Chondrocyte (in vitro differentiated cells): ENCODE measurements around the gene RBPJL. TPM values are rescaled to one million over a fixed set of nuclear protein-coding genes. Genes with fewer than 3 reads are reported as not detected.

Source experiments
- DNase-seq: peaks from one replicate; pipeline ENCODE4 v3.0.0; 2021; ENCODE audit warnings: mixed read lengths, low spot score
- H3K27ac Mint-ChIP-seq: one replicate; pipeline ENCODE4 v1.8.0; 2021; ENCODE audit warnings: mild to moderate bottlenecking, moderate library complexity, mixed read lengths; ENCODE audit not compliant: unreplicated experiment
- H3K27me3 Mint-ChIP-seq: 2 replicates; pipeline ENCODE4 v1.8.0; 2021; ENCODE audit warnings: low read depth, mixed read lengths
- H3K36me3 Mint-ChIP-seq: 2 replicates; pipeline ENCODE4 v1.8.0; 2021; ENCODE audit warnings: low read depth, mixed read lengths
- H3K4me1 Mint-ChIP-seq: 2 replicates; pipeline ENCODE4 v1.8.0; 2021; ENCODE audit warnings: low read depth, mild to moderate bottlenecking, mixed read lengths
- H3K4me3 Mint-ChIP-seq: one replicate; pipeline ENCODE4 v1.8.0; 2021; ENCODE audit warnings: mild to moderate bottlenecking, moderate library complexity, mixed read lengths; ENCODE audit not compliant: unreplicated experiment
- H3K9me3 Mint-ChIP-seq: 2 replicates; pipeline ENCODE4 v1.8.0; 2021; ENCODE audit warnings: low read depth, mixed read lengths
- total RNA-seq: library from RNA; stranded (reverse); gene quantifications from 3 replicates; pipeline ENCODE4 v1.2.1, GENCODE V29; 2021
- TF ChIP-seq, protein P1 (sequence below): fragments of 200-600 bp; sonication (generic); IDR thresholded peaks from 2 replicates; pipeline ENCODE4 v1.5.0; 2021; ENCODE audit warnings: antibody characterized with exemption, mild to moderate bottlenecking, moderate library complexity

The RBPJL gene
- total RNA-seq, 1 donor from 2014 or later = not detected

DNA sequence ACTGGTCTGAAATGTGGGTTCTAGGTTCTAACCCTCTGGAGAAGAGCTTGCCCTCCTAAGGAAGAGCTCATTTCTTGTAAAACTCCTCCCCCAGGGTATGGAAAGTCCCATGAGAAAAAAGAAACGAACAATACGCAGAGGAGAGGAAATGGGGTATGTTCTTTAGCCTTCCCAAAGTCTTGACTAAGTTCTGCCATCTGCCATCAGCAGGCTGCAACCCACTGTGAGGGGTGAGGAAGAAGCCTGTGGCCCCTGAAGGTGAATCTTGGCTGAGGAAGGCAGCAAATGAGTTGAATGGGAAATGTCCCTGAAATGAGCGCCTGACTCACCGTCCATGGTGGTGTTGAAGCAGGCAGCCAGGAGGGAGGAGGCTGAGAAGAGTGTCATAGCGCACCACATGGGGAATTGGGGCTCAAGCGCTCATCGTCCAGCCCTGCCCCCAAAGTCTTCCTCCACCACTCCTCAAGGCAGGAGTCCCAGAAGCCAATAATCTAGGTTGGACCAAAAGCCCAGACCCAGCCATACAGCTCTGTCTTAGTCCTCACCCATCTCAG is 11.8 kb downstream of the RBPJL start:
- TF ChIP-seq, protein P1, sequence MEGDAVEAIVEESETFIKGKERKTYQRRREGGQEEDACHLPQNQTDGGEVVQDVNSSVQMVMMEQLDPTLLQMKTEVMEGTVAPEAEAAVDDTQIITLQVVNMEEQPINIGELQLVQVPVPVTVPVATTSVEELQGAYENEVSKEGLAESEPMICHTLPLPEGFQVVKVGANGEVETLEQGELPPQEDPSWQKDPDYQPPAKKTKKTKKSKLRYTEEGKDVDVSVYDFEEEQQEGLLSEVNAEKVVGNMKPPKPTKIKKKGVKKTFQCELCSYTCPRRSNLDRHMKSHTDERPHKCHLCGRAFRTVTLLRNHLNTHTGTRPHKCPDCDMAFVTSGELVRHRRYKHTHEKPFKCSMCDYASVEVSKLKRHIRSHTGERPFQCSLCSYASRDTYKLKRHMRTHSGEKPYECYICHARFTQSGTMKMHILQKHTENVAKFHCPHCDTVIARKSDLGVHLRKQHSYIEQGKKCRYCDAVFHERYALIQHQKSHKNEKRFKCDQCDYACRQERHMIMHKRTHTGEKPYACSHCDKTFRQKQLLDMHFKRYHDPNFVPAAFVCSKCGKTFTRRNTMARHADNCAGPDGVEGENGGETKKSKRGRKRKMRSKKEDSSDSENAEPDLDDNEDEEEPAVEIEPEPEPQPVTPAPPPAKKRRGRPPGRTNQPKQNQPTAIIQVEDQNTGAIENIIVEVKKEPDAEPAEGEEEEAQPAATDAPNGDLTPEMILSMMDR = no peak
- Mint-ChIP-seq H3K4me1 (peaks cover 4% of the 10 kb centered on the region), H3K27me3 (no peaks in the 10 kb centered on the region), H3K36me3 (no peaks in the 10 kb centered on the region), H3K4me3 (no peak overlapping the region), H3K9me3 (no peaks in the 10 kb centered on the region), H3K27ac (no peak overlapping the region)
- no peak for DNase-seq

DNA sequence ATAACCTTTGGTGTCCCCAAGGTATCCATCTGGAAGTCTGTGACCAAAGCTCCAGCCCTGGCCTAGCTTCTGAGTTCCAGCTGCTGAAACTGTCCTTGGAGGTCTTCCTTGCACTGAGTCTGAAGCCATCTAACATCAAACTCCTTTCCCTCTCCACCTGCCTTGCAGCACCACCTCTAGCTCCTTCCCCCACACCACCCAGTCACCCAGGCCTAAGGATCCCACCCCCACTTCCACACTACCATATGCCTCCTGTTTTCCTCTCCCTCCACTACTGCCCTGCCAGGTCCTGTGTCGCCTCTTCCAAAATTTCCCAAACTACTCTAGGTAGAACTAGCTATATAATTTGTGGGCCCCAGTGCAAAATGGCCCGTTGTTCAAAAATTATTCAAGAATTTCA is 12.3 kb downstream of the RBPJL start:
- Mint-ChIP-seq H3K9me3 (no peaks in the 10 kb centered on the region), H3K36me3 (no peaks in the 10 kb centered on the region), H3K27ac (peak overlapping the region; percentile 73), H3K27me3 (no peaks in the 10 kb centered on the region), H3K4me3 (no peak overlapping the region), H3K4me1 (peaks cover 4% of the 10 kb centered on the region)
- TF ChIP-seq, protein P1 = no peak
- DNase-seq = no peak

DNA sequence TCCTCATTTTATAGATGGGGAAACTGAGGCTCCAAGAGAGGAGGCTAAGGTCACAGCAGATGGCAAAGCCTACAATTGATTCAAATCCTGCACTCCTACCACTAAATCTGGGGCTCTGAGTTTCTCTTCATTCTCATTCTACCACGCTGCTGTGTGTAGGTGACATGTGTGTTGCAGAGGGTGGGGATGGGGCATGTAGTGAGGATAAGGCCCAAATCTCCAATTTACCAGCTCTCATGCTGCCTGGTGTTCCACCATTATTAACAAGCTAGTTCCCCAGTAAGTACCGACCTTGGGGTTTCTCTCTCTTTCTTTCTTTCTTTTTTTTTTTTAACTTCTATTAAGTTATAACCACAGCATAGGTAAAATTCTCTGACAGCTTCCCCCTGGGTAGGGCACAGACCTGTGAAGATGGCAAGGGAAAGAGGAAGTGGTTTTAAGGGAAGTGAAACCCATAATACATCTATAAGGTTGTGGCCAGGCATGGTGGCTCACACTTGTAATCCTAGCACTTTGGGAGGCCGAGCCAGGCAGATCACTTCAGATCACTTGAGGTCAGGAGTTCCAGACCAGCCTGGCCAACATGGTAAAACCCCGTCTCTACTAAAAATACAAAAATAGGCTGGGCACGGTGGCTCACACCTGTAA is 14.4 kb downstream of the RBPJL start:
- Mint-ChIP-seq H3K4me1 (peaks cover 4% of the 10 kb centered on the region), H3K27ac (no peak overlapping the region), H3K4me3 (no peak overlapping the region), H3K27me3 (no peaks in the 10 kb centered on the region), H3K9me3 (no peaks in the 10 kb centered on the region), H3K36me3 (no peaks in the 10 kb centered on the region)
- DNase-seq = no peak
- TF ChIP-seq, protein P1 = no peak

DNA sequence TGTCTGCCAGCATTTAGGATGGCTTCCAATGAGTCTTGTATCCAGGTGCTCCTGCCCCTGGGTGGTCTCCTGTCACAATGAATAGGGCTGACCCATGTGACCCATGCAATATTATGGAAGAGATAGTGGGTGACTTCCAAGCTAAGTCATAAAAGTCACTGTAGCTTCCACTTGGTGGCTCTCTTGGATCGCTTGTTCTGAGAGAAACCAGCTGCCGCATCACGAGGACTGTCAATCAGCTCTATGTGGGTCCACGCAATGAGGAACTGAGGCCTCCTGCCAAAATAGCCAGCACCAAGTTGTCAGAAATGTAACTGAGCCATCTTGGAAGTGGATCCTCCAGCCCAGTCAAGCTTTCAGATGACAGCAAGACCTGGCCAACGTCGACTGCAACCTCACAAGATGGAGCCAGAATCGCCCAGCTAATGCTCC is 16.3 kb downstream of the RBPJL start:
- Mint-ChIP-seq H3K9me3 (no peaks in the 10 kb centered on the region), H3K36me3 (peaks cover 3% of the 10 kb centered on the region), H3K4me1 (peaks cover 4% of the 10 kb centered on the region), H3K27me3 (no peaks in the 10 kb centered on the region), H3K27ac (no peak overlapping the region), H3K4me3 (no peak overlapping the region)
- no peak for DNase-seq
- TF ChIP-seq, protein P1 = peak; percentile 75

DNA sequence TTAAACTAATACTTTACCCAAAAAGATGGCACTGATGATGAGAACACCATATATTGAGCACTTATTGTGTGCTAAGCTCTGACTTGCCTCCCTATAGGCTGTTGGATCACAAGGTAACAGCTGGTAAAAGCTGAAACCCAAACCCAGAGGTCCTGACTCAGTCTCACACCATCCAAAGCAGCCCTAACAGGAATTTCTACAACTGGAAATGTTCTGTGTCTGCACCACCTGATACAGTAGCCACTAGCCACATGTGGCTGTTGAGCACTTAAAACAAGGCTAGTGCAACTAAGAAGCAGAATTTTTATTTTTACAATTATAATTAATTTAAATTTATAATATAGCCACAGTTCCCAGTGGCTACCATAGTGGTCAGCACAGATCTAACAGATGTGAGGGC is 17.1 kb downstream of the RBPJL start:
- Mint-ChIP-seq H3K27me3 (no peaks in the 10 kb centered on the region), H3K27ac (no peak overlapping the region), H3K9me3 (no peaks in the 10 kb centered on the region), H3K4me1 (peaks cover 4% of the 10 kb centered on the region), H3K36me3 (peaks cover 3% of the 10 kb centered on the region), H3K4me3 (no peak overlapping the region)
- TF ChIP-seq, protein P1 = no peak
- no peak for DNase-seq
